ENCODE measurements around the gene ASMTL. TPM values are rescaled to one million over a fixed set of nuclear protein-coding genes. Genes with fewer than 3 reads are reported as not detected.
"Not testable (repeated sequence)": the region's sequence is repeated elsewhere in the genome, so short reads cannot be mapped to it uniquely, and the experiment has no call there.

ASMTL gene
- total RNA-seq, 1 donor from 2014 or later: 36.5 TPM

DNA sequence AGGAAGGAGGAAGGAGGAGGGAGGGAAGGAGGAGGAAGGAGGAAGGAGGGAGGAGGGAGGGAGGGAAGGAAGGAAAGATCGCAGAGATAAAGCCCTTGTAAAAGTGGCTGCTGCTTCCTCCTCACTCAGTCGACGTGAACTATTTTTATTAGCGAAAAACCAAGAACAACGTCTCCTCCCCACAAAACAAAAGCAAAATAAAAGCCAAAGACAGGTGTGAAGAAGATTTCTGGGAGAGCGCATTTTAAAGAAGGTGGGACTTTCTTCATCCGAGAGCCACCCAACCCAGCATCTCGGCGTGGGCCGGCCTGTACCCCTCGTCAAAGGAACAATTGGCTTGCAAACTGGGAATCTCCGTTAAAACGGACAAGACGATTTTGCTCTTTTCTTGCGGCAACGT lies 40.7 kb upstream of the ASMTL start:
- Histone ChIP-seq H3K27ac (replicated peaks) (peak overlapping the region; percentile 68), H3K27me3 (ENCODE audit: low read depth) (peaks cover under 1% of the 10 kb centered on the region), H3K36me3 (no peaks in the 10 kb centered on the region), H3K4me1 (peaks cover 12% of the 10 kb centered on the region), H3K9me3 (replicated peaks) (peaks cover 10% of the 10 kb centered on the region), H3K4me3 (peak overlapping the region; percentile 49)
- intact Hi-C loops (cut with micrococcal nuclease): no loop called here
- TF ChIP-seq, protein P1, sequence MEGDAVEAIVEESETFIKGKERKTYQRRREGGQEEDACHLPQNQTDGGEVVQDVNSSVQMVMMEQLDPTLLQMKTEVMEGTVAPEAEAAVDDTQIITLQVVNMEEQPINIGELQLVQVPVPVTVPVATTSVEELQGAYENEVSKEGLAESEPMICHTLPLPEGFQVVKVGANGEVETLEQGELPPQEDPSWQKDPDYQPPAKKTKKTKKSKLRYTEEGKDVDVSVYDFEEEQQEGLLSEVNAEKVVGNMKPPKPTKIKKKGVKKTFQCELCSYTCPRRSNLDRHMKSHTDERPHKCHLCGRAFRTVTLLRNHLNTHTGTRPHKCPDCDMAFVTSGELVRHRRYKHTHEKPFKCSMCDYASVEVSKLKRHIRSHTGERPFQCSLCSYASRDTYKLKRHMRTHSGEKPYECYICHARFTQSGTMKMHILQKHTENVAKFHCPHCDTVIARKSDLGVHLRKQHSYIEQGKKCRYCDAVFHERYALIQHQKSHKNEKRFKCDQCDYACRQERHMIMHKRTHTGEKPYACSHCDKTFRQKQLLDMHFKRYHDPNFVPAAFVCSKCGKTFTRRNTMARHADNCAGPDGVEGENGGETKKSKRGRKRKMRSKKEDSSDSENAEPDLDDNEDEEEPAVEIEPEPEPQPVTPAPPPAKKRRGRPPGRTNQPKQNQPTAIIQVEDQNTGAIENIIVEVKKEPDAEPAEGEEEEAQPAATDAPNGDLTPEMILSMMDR (IDR thresholded peaks at IDR 0.05; ENCODE audit: borderline replicate concordance): no peak
- DNase-seq: no peak

DNA sequence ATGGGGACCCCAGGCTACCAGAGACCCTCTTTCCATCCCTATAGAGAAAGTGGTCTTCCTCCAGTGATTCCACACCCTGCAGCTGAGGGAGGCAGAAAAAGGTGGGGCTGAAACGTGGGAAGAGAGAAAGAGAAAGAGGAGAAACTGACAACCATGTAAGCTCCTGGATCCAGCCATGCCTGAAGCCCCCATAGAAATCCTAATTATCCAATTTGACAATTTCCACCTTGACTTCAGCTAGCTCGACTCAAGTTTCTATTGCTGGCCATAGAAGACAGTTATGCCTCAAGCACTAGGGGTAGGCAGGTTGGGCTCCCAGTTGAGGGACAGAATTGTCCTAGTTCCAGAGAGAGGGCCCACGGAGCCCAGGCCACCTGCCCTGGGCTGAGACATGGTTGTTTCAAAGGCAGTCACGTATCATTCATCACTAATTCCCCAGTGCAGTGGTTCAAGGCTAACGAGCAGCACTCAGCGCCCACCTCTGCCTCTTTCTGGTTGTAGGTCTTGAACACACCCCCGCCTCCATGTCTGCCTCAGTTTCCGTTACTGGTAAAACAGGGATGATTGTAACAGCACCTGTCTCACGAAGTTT lies 39.8 kb upstream of the ASMTL start:
- Histone ChIP-seq H3K9me3 (replicated peaks) (peaks cover 10% of the 10 kb centered on the region), H3K4me3 (no peak overlapping the region), H3K36me3 (no peaks in the 10 kb centered on the region), H3K27me3 (ENCODE audit: low read depth) (peaks cover 8% of the 10 kb centered on the region), H3K4me1 (peaks cover 21% of the 10 kb centered on the region), H3K27ac (replicated peaks) (no peak overlapping the region)
- no peak for DNase-seq
- intact Hi-C loops (cut with micrococcal nuclease): no loop called here
- TF ChIP-seq, protein P1 (IDR thresholded peaks at IDR 0.05; ENCODE audit: borderline replicate concordance): no peak

DNA sequence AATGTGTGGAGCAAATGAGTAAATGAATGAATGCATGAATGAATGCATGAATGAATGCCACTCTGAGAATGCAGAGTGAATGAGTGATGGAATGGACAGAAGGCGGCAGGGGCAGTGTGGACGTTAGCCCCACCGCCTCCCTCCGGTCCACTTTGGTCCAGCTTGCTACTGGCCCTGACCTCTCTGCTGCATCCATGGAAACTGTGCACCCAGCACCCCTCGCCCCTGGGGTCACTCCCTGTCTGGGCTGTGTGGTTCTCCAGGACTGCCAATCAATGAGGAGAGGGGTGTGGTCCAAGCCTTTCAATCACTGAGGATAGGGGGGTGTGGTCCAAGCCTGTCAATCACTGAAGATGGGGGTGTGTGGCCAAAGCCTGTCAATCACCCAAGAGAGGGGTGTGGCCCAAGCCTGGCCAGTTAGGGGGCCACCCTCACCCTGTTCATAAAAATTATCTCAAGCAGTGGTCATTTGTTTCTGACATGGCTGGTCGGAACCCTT lies 39.2 kb upstream of the ASMTL start:
- TF ChIP-seq, protein P1 (IDR thresholded peaks at IDR 0.05; ENCODE audit: borderline replicate concordance): no peak
- Histone ChIP-seq H3K36me3 (no peaks in the 10 kb centered on the region), H3K27ac (replicated peaks) (no peak overlapping the region), H3K4me3 (no peak overlapping the region), H3K27me3 (ENCODE audit: low read depth) (peaks cover 12% of the 10 kb centered on the region), H3K9me3 (replicated peaks) (peaks cover 10% of the 10 kb centered on the region), H3K4me1 (peaks cover 26% of the 10 kb centered on the region)
- DNase-seq: no peak
- intact Hi-C loops (cut with micrococcal nuclease): no loop called here

DNA sequence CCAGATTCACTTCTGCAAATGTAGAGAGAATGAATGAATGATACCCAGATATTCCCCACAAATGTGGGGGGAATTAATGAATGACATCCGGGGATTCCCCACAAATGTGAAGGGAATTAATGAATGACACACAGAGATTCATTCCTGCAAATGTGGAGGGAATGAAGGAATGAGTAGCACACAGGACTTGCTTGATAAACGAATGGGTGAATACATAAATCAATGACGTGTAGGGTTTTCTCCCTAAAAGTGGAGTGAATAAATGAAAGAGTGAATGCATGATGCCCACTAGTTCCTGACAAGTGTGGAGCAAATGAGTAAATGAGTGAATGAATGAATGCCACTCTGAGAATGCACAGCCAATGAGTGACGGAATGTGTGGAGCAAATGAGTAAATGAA lies 38.5 kb upstream of the ASMTL start:
- DNase-seq; H3K36me3 ChIP-seq; H3K4me3 ChIP-seq; H3K27ac ChIP-seq (replicated peaks); intact Hi-C loops (cut with micrococcal nuclease): not testable (repeated sequence)
- Histone ChIP-seq H3K4me1 (peaks cover 28% of the 10 kb centered on the region), H3K9me3 (replicated peaks) (peaks cover 11% of the 10 kb centered on the region), H3K27me3 (ENCODE audit: low read depth) (peaks cover 19% of the 10 kb centered on the region)

DNA sequence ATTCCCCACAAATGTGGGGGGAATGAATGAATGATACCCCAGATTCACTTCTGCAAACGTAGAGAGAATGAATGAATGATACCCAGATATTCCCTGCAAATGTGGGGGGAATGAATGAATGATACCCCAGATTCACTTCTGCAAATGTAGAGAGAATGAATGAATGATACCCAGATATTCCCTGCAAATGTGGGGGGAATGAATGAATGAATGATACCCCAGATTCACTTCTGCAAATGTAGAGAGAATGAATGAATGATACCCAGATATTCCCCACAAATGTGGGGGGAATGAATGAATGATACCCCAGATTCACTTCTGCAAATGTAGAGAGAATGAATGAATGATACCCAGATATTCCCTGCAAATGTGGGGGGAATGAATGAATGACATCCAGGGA lies 38.0 kb upstream of the ASMTL start:
- H3K4me3 ChIP-seq; H3K27ac ChIP-seq (replicated peaks); DNase-seq; H3K36me3 ChIP-seq; intact Hi-C loops (cut with micrococcal nuclease): not testable (repeated sequence)
- Histone ChIP-seq H3K4me1 (peaks cover 33% of the 10 kb centered on the region), H3K27me3 (ENCODE audit: low read depth) (peaks cover 24% of the 10 kb centered on the region), H3K9me3 (replicated peaks) (peaks cover 15% of the 10 kb centered on the region)

DNA sequence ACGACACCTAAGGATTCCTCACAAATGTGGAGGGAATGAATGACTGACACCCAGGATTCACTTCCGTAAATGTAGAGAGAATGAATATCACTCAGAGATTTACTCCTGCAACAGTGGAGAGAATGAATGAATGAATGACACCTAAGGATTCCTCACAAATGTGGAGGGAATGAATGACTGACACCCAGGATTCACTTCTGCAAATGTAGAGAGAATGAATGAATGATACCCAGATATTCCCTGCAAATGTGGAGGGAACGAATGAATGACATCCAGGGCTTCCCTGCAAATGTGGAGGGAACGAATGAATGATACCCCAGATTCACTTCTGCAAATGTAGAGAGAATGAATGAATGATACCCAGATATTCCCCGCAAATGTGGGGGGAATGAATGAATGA lies 36.6 kb upstream of the ASMTL start:
- DNase-seq; H3K27ac ChIP-seq (replicated peaks); intact Hi-C loops (cut with micrococcal nuclease); H3K4me3 ChIP-seq; H3K36me3 ChIP-seq: not testable (repeated sequence)
- Histone ChIP-seq H3K4me1 (peaks cover 32% of the 10 kb centered on the region), H3K27me3 (ENCODE audit: low read depth) (peaks cover 24% of the 10 kb centered on the region), H3K9me3 (replicated peaks) (peaks cover 15% of the 10 kb centered on the region)

DNA sequence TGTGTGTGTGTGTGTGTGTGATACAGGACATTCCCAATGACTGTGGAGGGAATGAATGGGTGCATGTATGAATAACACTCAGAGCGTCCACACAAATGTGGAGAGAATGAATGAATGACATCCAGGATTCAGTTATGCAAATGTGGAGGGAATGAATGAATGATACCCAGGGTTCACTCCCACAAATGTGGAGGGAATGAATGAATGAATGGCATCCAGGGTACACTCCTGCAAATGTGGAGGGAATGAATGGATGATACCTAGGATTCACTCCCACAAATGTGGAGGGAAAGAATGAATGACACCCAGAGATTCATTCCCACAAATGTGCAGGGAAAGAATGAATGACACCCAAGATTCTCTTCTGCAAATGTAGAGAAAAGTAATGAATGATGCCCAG lies 36.0 kb upstream of the ASMTL start:
- intact Hi-C loops (cut with micrococcal nuclease): no loop called here
- TF ChIP-seq, protein P1 (IDR thresholded peaks at IDR 0.05; ENCODE audit: borderline replicate concordance): no peak
- no peak overlapping the region for H3K27ac ChIP-seq (replicated peaks)
- peaks cover 15% of the 10 kb centered on the region for H3K9me3 ChIP-seq (replicated peaks)
- no peaks in the 10 kb centered on the region for H3K36me3 ChIP-seq
- no peak overlapping the region for H3K4me3 ChIP-seq
- peaks cover 24% of the 10 kb centered on the region for H3K27me3 ChIP-seq (ENCODE audit: low read depth)
- peaks cover 26% of the 10 kb centered on the region for H3K4me1 ChIP-seq
- no peak for DNase-seq

Data from left ventricle myocardium inferior (tissue), 1 donor.